Measurements from ENCODE around the gene RFX2.
A peak's percentile ranks its signal among the peaks of the same experiment; 100 is the strongest.
"Not testable (repeated sequence)": the region's sequence is repeated elsewhere in the genome, so short reads cannot be mapped to it uniquely, and the experiment has no call there.

The RFX2 gene

DNA sequence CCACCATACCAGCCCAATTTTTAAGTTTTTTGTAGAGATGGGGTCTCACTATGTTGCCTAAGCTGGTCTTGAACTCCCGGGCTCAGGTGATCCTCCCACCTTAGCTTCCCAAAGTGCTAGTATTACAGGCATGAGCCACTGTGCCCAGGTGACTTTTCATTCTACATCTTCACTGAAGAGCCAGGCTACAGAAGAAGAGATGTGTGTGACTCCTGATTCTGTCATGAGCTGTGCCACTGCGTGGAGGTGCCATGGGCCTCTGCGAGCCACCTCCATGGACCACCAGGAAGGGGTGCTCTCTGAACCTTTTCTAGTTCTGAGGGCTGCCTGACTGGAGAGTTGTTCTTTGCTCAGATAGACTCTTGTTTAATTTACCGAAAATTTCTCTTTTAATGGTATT lies 75.8 kb downstream of the RFX2 start:
- no peak for DNase-seq

GRCh38 chr19:6033744-6034264 lies 76.5 kb downstream of the RFX2 start:
- no peak for DNase-seq

GRCh38 chr19:6032827-6033226 lies 77.5 kb downstream of the RFX2 start:
- no peak for DNase-seq

- DNase-seq: no peak
Observed at GRCh38 chr19:6032381-6032780, 77.9 kb downstream of the RFX2 start.

DNA sequence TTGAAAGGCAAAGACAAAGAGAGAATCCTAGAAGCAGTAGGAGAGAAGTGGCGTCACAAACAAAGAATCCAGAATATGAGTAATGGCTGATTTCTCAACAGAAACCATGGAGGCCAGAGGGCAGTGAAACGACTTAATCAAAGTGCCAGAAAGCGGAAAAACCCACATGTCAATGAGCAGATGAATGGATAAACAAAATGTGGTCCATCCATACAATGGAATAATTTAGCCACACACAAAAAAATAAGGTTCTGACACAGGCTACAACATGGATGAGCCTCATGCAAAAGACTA lies 80.1 kb downstream of the RFX2 start:
- no peak for DNase-seq

DNA sequence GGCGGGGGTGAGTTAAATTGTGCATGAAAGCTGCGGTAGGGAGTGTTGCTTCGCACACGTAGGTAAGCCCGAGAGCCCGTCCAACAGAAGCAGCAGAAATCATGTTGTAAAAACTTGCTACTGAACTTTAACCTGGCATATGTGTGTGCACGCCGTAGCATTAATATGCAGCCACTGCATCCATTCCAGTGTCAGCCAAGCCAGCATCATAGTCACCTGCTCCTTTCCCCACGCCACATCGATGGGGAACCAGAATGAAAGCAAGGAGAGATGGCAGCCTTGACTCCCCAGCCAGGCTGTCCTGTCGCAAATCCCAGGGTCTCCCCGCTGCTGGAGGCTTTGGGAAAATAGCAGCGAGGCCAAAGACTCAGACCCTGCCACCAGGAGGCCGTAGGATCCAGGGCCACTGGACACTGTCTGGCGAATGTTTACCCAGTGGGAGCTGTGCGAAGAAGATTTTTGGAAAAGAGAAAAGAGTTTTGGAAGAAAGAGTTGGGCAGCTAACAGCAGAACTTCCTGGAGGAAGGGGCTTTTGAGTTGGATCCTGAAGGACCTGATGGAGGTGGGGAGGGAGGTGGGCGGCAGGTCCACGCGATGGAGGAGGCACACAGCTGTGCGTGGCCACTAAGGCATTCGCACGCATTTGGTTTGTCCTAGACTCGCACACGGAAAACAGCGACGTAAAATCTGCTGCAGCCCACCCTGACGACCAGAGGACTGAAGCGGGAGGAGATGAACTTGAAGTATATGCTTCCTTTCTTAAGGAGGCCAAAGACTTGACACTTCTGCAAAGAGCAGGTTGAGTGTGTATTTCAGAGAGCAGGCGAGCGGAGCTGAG lies 83.7 kb downstream of the RFX2 start:
- no peak for DNase-seq

DNA sequence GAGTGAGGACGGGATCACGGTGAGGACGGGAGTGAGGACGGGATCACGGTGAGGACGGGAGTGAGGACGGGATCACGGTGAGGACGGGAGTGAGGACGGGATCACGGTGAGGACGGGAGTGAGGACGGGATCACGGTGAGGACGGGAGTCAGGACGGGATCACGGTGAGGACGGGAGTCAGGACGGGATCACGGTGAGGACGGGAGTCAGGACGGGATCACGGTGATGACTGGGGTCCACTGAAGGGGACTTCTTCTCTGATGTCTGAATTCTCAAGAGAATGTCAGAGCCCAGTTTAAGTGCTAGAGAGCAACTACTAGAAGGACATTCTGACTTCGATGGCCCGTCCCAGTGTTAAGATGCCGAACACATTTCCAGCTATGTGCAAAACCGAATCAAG lies 85.5 kb downstream of the RFX2 start:
- not testable (repeated sequence) for DNase-seq

GRCh38 chr19:6023936-6024335 lies 86.4 kb downstream of the RFX2 start:
- DNase-seq: no peak

DNA sequence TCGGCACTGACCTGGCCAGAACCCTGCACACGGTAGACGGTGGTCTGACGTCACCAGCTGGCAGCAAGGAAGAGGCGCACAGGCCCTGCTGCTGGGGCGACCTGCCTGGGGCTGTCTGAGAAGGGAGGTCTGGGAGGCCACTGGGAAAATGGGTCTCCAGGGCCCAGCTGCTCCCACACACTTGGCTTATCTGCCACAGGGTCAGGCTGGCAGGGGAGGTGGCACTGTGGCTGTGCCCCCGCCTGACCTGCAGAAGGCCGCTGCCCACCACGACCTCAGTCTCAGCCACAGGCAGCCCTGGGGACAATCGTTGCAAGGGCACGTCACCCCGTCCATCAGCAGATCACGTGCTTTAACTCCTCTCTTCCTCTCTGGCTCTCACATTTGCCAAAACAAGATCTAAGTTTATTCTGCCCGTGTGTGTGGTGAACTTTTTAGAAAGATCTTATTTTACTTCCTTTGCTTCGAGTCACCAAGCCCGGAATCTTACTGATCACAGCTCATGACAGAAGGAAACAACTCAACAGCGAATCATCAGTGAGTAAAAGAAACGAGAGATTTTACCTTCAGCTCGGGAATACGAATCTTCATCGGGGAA lies 87.1 kb downstream of the RFX2 start:
- DNase-seq: no peak

- no peak for DNase-seq
Observed at GRCh38 chr19:6022570-6023064, 87.7 kb downstream of the RFX2 start.

- peak; percentile 82 for DNase-seq
Observed at GRCh38 chr19:6021878-6022569, 88.3 kb downstream of the RFX2 start.

GRCh38 chr19:6020972-6021805 lies 89.1 kb downstream of the RFX2 start:
- DNase-seq: no peak

GRCh38 chr19:6020166-6020882 lies 90.0 kb downstream of the RFX2 start:
- DNase-seq: no peak

GRCh38 chr19:6018786-6019185 lies 91.5 kb downstream of the RFX2 start:
- DNase-seq: no peak

GRCh38 chr19:6017576-6017975 lies 92.7 kb downstream of the RFX2 start:
- no peak for DNase-seq

DNA sequence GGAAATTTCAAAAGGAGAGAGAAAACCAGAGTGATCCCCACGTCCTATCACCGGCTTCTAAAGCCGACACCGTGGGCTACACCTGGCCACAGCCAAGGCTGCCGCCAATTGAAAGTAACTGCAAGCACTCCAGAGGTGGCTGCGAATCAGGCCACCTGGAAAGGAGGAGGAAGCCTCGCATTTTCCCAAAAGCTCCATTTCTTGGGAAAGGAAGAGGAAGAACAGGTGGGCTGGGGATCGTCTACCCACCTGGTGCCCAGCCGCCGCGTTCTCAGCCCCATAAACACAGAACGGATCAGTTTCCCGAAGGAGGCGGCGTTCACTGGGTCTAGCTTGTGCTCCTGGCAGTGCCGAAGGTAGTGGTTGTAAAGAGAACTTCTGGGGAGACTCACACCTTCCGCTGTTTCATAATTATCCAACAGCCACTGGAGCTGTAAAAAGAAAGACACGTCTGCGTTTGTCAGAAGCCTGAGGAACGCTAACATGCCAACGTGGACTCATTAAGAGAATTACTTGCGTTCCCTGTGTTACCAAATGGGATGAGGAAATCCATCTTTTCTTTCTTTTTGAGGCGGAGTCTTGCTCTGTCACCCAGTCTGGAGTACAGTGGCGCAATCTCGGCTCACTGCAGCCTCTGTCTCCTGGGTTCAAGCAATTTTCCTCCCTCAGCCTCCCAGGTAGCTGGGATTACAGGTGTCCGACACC lies 94.3 kb downstream of the RFX2 start:
- DNase-seq: no peak

DNA sequence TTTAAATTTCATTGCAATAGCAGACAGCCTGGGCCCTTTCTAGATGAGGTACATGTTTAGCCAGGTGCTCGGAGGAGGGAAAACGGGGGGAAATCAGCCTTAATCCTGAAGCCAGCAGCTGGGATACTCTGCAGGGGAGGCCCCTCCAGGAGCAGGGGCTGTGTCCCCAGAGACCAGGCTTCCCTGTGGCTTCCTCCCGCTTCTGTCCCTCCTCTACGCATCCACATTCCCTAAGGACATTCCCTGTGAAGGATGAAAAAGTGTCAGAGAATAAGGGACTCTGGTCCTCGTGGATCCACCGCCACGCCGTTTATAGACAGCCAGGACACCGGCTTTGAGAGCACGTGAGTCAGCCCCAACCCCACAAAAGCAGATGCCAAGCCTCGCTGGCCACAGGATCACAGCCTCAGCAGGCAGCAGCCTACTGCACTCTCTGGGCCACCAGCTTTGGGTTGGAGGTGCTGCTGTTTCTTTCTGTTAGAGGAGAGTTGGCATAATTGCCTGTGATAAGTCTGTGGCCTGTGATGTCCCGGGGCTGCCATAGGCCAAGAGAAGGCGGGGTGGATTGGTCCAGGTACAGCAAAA lies 95.7 kb downstream of the RFX2 start:
- no peak for DNase-seq

DNA sequence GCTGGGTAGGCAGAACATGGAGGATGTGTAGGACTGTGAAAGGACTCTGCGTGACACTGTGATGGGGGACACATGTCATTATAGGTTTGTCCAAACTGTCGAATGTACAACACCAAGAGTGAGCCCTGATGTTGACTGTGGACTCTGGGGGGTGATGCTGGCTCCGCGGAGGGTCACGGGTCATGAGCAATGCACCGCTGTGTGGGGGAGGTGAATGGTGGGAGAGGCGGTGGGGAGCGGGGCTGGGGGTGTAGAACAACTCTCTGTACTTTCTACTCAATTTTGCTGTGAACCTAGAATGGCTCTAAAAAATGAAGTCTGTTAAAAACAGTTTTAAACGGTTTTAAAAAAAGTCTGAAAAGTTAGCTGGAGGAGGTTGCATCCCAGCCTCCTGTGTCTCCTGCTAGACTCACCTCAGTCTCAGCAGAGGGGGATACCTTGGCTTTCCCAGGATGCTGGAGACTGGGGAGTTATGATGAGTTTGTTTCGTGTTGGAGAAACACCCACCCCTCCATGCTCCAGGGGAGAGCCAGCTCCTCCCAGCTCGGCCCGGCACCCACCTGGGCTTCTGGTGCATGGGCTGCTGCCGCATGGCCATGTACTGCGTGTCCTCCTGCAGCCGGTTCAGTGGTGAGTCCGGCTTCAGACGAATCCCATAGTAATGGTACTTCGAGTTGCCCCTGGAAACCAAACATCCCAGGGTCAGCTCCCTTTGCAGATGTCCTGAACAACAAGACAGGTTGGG lies 97.7 kb downstream of the RFX2 start:
- no peak for DNase-seq

DNA sequence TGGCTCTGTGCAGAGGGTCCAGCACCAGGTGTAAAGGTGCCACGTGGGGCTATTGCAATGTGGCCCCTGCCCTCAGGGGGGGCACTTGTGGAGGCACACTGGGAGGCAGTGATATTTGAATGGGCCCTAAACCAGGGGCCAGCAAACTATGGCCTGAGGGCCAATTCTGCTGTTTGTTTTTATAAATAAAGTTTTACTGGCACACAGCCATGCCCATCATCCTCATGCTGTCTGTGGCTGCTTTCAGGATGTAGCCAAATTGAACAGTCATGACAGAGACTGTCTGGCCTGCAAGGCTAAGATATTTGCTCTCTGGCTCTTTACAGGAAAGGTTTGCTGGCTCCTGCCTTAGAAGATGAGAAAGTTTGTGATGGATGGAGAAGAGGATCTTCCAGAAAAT lies 98.5 kb downstream of the RFX2 start:
- DNase-seq: no peak

DNA sequence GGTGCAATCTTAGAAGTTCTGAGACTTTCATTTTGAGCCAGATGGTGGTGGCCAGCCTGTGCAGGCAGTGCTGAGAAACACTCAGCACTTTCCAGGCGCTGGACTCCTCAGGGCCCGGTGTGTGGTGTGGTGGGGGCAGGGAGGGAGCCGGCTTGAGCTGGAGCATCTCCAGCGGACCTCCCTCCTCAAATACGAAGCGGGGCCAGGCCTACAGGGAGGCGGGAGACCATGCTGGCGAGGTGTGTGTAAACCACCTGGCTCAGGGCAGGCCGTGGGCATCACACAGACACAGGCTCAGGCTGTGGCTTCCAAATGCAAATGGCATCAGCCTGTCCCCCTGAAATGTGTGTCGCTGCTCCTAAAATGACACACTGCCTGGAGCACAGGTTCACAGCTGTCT lies 99.1 kb downstream of the RFX2 start:
- no peak for DNase-seq
